Stimulated activated CD4-positive, alpha-beta T cell treated with anti-CD3 and anti-CD28 coated beads, Interleukin-1b, Interleukin-23, amount 100 ng/mL, for 4 hours (primary cell): ENCODE data around the gene ZNF281.
A peak's percentile ranks its signal among the peaks of the same experiment; 100 is the strongest.
"Not testable (repeated sequence)": the region's sequence is repeated elsewhere in the genome, so short reads cannot be mapped to it uniquely, and the experiment has no call there.

Experiments
- DNase-seq, 2 donors: peaks; one replicate each; pipeline ENCODE4 v3.0.0-alpha.2; 2020; ENCODE audit warnings: low read depth in 2 of 2

The ZNF281 gene

GRCh38 chr1:200428482-200429205, 18.8 kb upstream of the ZNF281 start:
- DNase-seq: no peak

GRCh38 chr1:200427744-200428143, 17.9 kb upstream of the ZNF281 start:
- no peak for DNase-seq

- no peak for DNase-seq
Observed at GRCh38 chr1:200426196-200426595, 16.4 kb upstream of the ZNF281 start.

GRCh38 chr1:200423235-200423634, 13.4 kb upstream of the ZNF281 start:
- DNase-seq: no peak

- no peak for DNase-seq
Observed at GRCh38 chr1:200422211-200422610, 12.4 kb upstream of the ZNF281 start.

GRCh38 chr1:200415789-200416593, 6.2 kb upstream of the ZNF281 start:
- no peak for DNase-seq

GRCh38 chr1:200415227-200415626, 5.4 kb upstream of the ZNF281 start:
- DNase-seq: no peak

- DNase-seq: no peak
Observed at GRCh38 chr1:200414657-200415056, 4.8 kb upstream of the ZNF281 start.

GRCh38 chr1:200413766-200414165, 3.9 kb upstream of the ZNF281 start:
- DNase-seq: not testable (repeated sequence)

- no peak for DNase-seq
Observed at GRCh38 chr1:200411406-200412257, 1.8 kb upstream of the ZNF281 start.

GRCh38 chr1:200410566-200410878, 686 bp upstream of the ZNF281 start:
- no peak for DNase-seq

- DNase-seq: peak; percentile 23 to 32
Observed at GRCh38 chr1:200409203-200409760, 554 bp downstream of the ZNF281 start.

GRCh38 chr1:200406161-200406797, 3.6 kb downstream of the ZNF281 start:
- DNase-seq: no peak

- DNase-seq: no peak
Observed at GRCh38 chr1:200405264-200405663, 4.6 kb downstream of the ZNF281 start.

GRCh38 chr1:200401708-200402107, 8.1 kb downstream of the ZNF281 start:
- no peak for DNase-seq

- no peak for DNase-seq
Observed at GRCh38 chr1:200401263-200401662, 8.6 kb downstream of the ZNF281 start.

- DNase-seq: no peak
Observed at GRCh38 chr1:200400556-200400955, 9.3 kb downstream of the ZNF281 start.

- no peak for DNase-seq
Observed at GRCh38 chr1:200399860-200400259, 10.0 kb downstream of the ZNF281 start.

GRCh38 chr1:200398373-200398772, 11.5 kb downstream of the ZNF281 start:
- DNase-seq: no peak

- no peak for DNase-seq
Observed at GRCh38 chr1:200392625-200393185, 17.1 kb downstream of the ZNF281 start.

- no peak for DNase-seq
Observed at GRCh38 chr1:200391747-200392146, 18.1 kb downstream of the ZNF281 start.
